ENCODE results near the gene PLXDC2. TPM values are rescaled to one million over a fixed set of nuclear protein-coding genes. Genes with fewer than 3 reads are reported as not detected.
A peak's percentile ranks its signal among the peaks of the same experiment; 100 is the strongest.

The PLXDC2 gene
- total RNA-seq, 1 donor from 2014 or later = 1.3 TPM

DNA sequence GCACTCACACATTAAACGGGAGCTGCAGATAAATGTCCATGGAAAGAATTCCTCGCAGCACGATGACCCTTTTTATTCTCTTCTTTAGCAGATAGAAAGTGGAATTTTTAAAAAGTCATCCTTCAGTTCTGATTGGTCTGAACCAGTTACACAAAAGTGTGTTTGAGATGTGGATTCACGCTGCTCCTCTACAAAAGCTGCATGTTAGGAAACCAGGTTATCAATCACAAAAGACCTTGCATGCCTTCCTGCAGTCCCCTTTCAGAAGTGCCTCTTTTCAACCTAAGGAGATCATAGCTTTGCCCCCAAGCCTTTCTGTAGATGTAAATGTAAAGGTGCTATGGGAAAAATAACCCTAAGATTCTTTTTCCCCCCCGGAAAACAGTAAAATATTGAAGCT is 299.7 kb downstream of the PLXDC2 start:
- DNase-seq (ENCODE audit: low read depth) (no peak), FAIRE-seq (no peak)
- no peak overlapping the region for H3K4me3 ChIP-seq (ENCODE audit: low read depth, low read length)
- TF ChIP-seq, protein P1, sequence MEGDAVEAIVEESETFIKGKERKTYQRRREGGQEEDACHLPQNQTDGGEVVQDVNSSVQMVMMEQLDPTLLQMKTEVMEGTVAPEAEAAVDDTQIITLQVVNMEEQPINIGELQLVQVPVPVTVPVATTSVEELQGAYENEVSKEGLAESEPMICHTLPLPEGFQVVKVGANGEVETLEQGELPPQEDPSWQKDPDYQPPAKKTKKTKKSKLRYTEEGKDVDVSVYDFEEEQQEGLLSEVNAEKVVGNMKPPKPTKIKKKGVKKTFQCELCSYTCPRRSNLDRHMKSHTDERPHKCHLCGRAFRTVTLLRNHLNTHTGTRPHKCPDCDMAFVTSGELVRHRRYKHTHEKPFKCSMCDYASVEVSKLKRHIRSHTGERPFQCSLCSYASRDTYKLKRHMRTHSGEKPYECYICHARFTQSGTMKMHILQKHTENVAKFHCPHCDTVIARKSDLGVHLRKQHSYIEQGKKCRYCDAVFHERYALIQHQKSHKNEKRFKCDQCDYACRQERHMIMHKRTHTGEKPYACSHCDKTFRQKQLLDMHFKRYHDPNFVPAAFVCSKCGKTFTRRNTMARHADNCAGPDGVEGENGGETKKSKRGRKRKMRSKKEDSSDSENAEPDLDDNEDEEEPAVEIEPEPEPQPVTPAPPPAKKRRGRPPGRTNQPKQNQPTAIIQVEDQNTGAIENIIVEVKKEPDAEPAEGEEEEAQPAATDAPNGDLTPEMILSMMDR (IDR thresholded peaks at IDR 0.05; ENCODE audit: insufficient read depth, low read length, severe bottlenecking) = no peak
- H3K27me3 ChIP-seq (ENCODE audit: control insufficient read depth, insufficient read depth, low read length) = no peaks in the 10 kb centered on the region
- H3K36me3 ChIP-seq (ENCODE audit: control insufficient read depth, insufficient read depth, low read length) = no peaks in the 10 kb centered on the region

DNA sequence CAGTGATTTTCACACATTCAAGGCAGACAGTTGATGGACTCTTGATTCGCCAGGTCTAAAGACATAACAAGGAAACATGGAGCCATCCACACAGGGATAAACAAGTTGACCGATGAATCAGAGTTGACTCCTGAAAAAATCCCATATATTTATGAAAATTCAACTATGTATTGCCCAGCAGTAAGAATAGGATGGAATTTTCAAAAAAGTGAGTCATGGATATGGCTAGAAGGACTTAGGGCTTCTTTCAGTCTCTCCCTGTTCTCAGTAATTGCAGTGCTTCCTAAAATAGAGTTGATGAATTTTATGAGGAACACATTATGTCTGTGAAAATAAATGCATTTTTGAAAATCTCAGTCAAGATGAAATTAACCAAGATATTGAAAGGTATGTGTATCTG is 301.2 kb downstream of the PLXDC2 start:
- Histone ChIP-seq H3K4me3 (ENCODE audit: low read depth, low read length) (no peak overlapping the region), H3K27me3 (ENCODE audit: control insufficient read depth, insufficient read depth, low read length) (no peaks in the 10 kb centered on the region), H3K36me3 (ENCODE audit: control insufficient read depth, insufficient read depth, low read length) (no peaks in the 10 kb centered on the region)
- FAIRE-seq = no peak
- DNase-seq (ENCODE audit: low read depth) = peak; percentile 3
- TF ChIP-seq, protein P1 (IDR thresholded peaks at IDR 0.05; ENCODE audit: insufficient read depth, low read length, severe bottlenecking) = no peak

DNA sequence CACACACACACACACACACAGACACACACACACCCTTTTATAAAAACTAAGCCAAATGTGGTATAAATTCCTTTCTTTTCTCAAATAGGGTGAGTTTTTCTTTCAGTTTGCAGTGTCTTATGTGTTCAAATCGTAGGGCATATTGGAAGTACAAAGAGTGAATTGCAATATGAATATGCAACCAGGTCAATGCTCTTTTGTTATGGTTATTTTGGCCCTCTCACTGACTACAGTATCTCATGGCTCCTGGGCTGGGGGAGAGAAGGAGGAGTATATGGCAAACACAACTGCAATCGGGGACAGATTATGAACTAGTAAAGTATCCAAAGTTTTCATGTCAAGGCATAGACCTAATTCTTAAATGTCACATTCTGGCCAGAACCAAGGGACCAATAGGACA is 301.9 kb downstream of the PLXDC2 start:
- H3K36me3 ChIP-seq (ENCODE audit: control insufficient read depth, insufficient read depth, low read length) = no peaks in the 10 kb centered on the region
- TF ChIP-seq, protein P1 (IDR thresholded peaks at IDR 0.05; ENCODE audit: insufficient read depth, low read length, severe bottlenecking) = no peak
- no peak overlapping the region for H3K4me3 ChIP-seq (ENCODE audit: low read depth, low read length)
- no peak for FAIRE-seq
- no peak for DNase-seq (ENCODE audit: low read depth)
- no peaks in the 10 kb centered on the region for H3K27me3 ChIP-seq (ENCODE audit: control insufficient read depth, insufficient read depth, low read length)

DNA sequence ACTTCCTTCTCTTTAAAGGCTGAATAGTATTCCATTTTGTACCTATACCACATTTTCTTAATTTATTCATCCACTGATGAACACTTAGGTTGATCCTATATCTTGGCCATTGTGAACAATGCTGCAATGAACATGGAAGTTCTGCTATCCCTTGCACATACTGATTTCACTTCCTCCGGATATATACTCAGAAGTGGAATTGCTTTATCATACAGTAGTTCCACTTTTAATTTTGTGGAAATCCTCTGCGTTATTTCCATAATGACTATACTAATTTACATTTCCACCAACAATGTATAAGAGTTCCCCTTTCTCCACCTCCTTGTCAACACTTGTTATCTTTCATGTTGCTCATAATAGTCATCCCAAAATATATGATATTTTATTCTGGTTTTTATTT is 312.6 kb downstream of the PLXDC2 start:
- TF ChIP-seq, protein P1 (IDR thresholded peaks at IDR 0.05; ENCODE audit: insufficient read depth, low read length, severe bottlenecking) = no peak
- no peaks in the 10 kb centered on the region for H3K27me3 ChIP-seq (ENCODE audit: control insufficient read depth, insufficient read depth, low read length)
- H3K4me3 ChIP-seq (ENCODE audit: low read depth, low read length) = no peak overlapping the region
- no peaks in the 10 kb centered on the region for H3K36me3 ChIP-seq (ENCODE audit: control insufficient read depth, insufficient read depth, low read length)
- FAIRE-seq (no peak), DNase-seq (ENCODE audit: low read depth) (no peak)

DNA sequence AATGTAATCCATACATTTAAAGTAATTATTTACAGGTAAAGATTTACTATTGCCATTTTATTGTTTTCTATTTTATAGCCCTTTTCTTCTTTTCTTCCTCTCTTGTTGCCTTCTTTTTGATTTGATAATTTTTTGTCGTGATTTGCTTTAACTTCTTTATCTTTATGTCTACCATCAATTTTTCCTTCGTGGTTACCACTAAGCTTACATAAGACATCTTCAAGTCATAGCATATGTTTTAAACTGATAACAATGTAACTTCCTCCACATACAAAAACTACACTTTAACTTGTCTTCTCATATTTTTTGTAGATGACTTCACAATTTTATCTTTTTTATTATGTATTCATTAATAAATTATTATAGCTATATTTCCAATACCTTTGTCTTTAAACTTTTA is 316.6 kb downstream of the PLXDC2 start:
- FAIRE-seq = no peak
- DNase-seq (ENCODE audit: low read depth) = no peak
- TF ChIP-seq, protein P1 (IDR thresholded peaks at IDR 0.05; ENCODE audit: insufficient read depth, low read length, severe bottlenecking) = no peak

DNA sequence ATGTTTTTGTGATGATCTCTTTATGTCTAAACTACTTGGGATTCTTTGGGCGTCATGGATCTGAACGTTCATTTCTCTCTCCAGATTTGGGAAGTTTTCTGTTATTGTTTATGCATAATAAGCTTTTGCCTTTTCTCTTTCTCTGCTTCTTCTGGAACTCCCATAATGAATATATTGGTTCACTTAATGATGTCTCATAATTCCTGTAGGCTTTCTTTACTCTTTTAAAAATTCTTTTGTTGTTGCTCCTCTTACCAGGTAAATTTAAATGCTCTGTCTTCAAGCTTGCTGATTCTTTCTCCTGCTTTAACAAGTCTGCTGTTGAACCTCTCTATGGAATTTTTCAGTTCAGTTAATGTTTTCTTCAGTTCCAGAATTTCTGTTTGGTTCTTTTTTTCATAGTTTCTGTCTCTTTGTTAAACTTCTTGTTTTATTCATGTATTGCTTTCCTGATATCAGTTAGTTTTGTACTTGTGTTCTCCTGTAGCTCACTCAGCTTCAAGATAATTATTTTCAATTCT is 317.5 kb downstream of the PLXDC2 start:
- no peak for FAIRE-seq
- DNase-seq (ENCODE audit: low read depth) = no peak
- no peaks in the 10 kb centered on the region for H3K36me3 ChIP-seq (ENCODE audit: control insufficient read depth, insufficient read depth, low read length)
- TF ChIP-seq, protein P1 (IDR thresholded peaks at IDR 0.05; ENCODE audit: insufficient read depth, low read length, severe bottlenecking) = no peak
- H3K27me3 ChIP-seq (ENCODE audit: control insufficient read depth, insufficient read depth, low read length) = no peaks in the 10 kb centered on the region
- no peak overlapping the region for H3K4me3 ChIP-seq (ENCODE audit: low read depth, low read length)

More for the DNA sequence above, 316.6 kb downstream of the PLXDC2 start:
- Histone ChIP-seq H3K36me3 (ENCODE audit: control insufficient read depth, insufficient read depth, low read length) (no peaks in the 10 kb centered on the region), H3K27me3 (ENCODE audit: control insufficient read depth, insufficient read depth, low read length) (no peaks in the 10 kb centered on the region), H3K4me3 (ENCODE audit: low read depth, low read length) (no peak overlapping the region)
